NCI-H510A treated with DMSO at 0.1 percent for 48 hours (cell line): Measurements from ENCODE around the gene GNAZ.
A peak's percentile ranks its signal among the peaks of the same experiment; 100 is the strongest.

Experiments used
- DNase-seq: peaks from one replicate; lab custom pipeline; 2025; lab: John Stamatoyannopoulos, UW

GNAZ gene

DNA sequence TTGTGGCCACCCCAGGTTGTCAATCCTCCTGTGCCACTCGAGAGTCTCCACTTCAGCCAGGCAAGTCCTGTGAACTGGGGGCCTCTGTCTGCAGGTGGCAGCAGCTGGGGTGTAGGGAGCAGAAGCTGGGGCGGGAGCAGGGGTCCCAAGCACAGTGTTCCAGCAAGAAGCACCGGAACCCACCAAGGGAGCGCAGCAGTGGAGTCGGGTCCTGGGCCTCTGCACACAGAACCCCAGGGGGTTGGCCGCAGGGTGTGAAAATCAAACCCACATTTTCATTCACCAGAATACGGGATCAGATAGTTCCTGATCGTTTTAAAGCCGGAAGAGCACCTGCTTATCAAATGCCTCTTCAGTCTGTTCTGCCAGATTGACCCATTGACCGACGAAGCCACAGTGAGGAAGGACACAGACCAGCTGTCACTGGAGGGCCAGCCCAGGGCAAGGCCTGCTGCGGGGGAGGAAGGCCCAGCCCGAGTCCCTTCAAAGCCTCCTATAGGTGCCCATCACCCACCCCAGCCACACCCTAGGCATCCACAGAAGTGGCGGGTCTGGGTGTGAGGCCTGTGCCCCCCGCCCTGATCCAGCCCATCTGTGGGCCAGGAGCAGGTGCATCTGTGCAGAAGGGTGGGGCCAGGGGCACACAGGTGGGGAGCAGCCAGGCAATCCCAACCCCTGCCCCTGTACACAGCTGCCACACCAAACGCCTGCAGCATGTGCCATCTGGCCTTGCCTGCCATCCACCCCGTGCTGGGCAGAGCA lies 37.3 kb downstream of the GNAZ start:
- peak; percentile 19 for DNase-seq

DNA sequence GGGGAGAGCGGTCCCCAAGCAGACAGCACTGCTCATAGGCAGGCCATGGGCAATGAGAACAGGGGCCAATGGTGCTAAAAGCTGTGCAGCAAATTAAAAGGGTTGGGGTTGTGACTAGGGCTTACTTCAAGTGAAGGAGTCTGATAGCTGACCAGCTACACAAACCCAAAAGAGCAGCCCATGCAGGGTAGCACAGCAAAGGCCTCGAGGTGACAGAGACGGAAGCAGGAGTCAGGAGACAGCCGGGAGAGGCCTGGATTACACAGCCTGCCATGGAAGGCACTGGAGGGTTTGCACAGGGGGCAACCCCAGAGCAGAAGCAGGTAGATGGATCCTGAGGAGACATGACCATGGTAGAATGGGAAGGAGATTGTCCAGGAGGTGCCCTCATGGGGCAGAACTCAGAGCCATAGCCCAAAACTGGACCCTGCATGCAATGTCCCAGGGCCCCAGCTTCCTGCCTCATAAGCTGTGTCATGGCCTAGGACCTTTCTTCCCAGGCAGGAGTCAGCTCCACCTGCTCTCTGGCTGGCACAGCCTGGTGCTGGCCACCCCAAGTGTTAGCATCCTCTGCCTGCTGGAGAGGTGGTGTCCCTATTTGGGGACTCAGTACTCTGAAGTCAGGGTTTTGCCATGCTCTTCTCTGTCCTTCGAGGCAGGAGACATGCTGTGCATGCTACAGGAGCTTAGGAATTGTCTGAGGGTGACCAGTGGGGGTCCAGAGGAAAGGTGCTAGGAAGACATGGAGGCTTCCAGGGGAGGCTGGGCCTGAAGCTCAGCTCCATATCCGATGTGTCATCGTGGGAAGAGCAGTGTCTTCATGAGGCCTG lies 38.1 kb downstream of the GNAZ start:
- DNase-seq: no peak

- DNase-seq: no peak
These were observed 38.7 kb downstream of the GNAZ start for GRCh38 chr22:23109079-23109347.

DNA sequence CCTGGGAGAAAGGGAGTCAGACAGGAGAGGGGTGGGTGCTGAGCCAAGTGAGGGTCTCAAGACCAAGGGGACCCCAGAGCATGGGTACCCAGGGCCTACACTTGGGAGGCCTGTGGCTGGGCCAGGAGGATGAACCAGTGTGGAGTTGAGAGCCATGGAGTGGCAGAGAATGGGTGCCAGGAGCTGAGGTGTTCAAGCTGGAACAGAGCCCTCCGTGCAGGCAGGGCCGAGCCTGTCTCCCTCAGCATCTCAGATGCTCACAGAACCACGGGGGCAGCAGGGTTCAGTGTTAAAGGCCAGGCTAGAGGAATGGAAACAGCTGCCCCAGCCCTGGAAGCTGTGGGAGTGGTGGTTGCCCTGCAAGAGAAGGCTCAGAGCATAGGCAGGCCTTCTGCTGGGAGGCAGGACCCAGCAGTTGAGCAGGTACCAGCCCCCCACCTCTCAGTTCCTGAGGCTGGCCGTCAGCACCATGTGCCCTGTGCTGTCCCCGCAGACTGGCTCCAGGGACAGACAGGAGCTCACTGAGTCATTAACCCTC lies 39.2 kb downstream of the GNAZ start:
- no peak for DNase-seq

DNA sequence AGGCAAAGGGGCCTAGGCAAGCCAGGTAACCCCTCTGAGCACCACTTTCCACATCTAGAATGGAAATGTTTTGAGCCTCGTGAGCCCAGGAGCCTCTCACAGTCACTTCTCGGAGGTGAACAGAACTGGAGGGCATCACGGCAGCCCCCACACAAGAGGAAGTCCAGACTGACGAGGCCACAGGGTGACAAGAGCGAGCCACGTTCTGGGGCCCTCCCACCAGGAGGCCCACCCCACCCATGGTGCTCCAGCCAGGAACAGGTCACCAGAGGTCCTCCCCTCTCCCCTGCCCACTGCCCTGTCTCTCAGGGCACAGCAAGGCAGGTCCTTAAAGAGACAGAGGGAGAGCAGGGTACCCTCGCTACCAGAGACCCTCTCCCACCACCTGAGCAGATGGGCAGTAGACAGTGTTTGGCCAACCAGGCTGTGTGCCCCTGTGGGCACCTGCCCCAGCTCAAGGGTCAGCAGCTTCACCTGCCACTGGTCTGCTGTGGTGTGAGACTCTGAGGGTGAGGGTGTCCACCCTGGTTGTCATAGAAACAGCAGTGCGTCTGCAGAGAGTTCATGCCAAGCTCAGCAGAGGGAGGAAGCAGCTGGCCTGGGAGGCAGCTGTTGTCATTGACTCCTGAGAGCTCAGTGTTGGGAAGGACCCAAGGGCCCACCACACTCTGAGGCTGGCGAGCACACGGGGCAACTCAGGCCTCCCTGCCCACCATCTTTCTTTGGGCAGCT lies 40.0 kb downstream of the GNAZ start:
- DNase-seq: peak; percentile 6

GRCh38 chr22:23110922-23111527 lies 40.7 kb downstream of the GNAZ start:
- peak; percentile 75 for DNase-seq

GRCh38 chr22:23112472-23113012 lies 42.2 kb downstream of the GNAZ start:
- no peak for DNase-seq

DNA sequence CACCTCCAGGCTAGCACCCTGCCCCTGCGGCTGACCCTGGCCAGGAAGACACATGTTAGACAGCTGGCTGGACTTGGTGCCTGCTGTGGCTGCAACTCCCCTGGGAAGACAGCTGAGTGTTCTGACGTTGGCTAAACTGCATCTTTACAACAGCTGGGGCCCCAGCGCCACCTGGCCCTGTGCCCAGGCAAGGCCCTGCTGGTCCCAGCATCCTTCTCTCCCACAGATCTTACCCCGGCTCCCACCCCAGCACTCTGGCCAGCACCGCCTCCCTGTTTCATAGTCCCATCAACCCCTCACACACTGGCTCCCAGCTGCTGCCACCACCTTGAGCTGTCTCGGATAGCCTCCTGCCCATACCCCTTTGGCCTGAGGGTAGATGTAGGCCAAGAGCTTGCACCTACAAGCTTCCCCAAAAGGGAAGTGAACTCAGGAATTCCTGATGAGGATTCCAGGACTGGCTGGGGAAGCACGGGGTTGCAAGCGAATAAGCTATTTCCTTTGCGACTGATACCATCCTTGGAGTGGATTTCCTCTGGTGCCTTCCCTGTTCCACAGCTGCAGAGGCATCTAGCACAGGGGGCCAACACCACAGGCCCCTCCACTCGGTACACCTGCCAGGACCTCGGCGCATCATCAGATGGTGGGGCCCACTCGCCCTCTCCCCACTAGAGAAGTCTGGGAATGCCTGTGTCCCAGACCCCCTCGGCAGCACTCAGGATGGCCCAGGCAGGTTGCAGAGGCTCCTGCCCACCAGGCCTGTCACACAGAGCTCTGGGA lies 42.9 kb downstream of the GNAZ start:
- DNase-seq: peak; percentile 59

DNA sequence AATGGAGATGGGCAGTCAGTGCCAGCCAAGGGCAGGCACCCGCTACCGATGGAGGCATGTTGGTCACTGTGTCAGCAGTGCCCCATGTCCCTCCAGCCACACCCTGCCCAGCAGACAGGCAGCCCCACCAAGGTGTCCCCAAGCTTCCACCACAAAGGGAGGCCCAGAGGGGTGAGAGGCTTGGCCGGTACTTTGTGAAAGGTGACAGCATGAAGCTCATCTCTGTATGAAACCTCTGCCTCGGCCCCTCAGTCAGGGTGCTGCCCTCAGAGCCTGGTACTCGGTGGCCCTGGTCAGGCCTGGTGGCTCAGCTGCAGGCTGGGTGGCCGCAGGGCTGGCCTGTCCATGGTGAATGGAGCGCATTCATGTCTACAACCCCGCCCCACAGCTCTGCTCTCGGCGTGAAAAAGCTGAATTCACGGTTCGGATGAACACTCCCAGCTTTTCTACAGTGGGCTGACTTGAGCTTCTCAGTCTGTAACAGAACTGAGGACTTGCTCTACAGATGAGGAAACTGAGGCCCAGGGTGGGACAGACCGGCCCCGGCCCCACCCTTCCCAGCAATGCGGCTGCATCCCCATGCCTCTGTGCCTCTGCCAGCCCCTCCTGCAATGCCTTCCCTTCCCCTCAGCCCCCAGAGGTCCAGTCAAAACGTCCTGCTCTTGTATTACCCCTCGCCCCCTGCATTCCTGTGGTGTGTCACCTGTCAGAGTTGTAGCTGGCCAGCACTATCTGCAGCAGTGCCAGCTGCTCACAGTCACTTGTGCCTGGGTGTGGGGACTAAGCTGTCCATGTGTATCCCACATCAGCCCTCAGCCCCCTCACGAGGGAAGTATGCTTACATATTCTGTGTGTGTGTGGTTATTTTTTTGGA lies 43.8 kb downstream of the GNAZ start:
- no peak for DNase-seq

GRCh38 chr22:23114721-23115020 lies 44.4 kb downstream of the GNAZ start:
- DNase-seq: no peak

GRCh38 chr22:23115369-23115768 lies 45.0 kb downstream of the GNAZ start:
- no peak for DNase-seq

DNA sequence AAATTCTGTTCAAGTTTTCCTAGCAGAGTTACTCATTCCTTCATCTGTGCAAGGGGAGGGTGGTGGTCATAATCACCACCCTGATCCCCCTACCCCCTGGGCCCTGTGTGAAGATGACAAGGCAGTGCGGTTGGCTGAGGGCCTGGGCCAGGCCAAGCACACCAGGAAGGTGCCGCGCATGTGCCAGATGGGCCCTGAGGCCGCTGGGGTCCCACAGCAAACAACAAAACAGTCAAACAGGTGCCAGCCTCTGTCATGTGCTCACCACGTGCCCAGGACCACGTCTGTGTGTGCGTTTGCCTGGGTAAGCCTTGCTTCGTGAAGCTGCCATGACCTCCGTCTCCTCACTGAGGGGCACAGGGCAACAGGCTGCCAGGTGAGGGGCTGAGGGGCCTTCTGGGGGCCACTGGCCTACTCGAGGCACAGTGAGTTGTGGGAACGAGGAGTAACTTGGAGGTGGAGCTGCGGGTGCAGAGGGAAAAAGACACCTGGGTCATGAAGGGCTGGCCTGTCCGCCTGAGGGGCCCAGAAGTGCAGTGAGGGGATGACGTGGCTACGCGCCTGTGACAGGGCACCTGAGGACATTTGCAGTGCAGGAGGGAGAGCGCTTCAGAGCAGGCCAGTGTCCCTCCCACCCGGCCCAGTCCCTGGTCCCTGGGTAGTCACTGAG lies 45.6 kb downstream of the GNAZ start:
- no peak for DNase-seq

DNA sequence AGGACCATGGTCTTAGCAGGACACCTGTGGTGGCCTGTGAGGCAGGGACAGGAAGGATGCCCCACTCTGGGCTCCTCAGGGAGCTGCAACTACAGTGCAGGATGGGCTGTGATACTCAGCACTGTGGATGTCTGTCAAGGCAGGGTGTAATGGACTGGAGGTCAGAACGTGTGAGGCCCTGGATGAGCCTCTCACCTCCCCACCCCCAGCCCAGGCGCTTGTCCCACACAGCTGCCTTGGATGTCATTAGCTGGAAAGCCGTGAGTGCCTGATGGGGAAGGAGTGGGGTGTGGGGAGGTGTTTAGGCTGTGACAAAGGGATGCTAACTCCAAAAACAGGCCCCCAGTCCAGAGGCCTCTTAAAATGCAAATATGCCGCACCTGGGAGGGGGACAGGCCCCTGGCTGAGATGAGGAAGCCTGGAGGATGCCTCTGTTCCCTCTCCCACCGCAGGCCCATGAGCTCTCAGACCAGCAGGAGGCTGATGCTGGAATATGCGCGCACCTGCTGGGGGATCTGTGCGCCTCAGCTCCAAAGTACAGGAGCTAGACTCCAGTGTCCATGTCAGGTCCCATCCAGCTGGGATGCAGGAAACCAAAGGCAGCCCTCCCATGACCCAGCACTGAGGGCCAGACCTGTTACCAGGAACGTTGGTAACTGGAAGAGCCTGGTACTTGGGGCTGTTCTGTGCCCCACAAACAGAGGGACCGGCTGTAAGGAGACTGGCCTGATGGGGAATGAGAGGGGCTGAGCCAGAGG lies 46.4 kb downstream of the GNAZ start:
- DNase-seq: no peak

GRCh38 chr22:23117275-23117674 lies 47.0 kb downstream of the GNAZ start:
- DNase-seq: no peak

DNA sequence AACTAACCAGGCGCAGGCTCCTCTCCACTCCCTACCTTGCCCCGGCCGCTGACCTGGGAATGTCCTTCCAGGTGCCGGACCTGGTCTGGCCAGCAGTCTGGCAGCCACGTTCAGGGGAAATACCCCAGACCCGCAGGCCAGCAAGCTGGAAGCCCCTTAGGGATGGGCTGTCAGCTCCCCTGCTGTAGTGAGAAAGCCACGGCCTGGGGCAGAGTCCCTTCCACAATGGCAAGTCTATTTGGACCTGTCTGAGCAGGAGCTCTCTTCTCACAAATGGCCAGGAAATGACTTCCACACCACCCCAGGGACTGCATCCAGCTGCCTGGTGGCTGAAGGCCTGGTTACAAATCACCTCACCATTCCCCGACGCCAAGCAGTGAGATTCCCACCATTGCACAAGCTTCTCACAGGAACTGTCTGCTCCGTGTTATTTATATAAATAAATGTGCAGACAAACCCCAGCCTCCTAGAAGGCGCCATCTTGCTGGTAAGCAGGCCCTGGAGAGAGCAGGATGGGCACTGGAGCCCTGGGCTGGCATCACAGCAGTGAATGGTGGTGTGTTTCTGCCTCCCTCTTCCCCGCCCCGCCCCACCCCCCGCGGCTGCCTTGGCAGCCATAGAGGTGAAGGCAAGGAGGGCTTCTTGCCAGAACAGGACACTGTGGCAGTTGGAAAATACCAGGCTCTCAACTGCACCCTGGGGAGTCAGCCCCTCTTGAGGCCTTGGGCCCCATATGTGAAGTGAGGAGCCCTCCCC lies 47.8 kb downstream of the GNAZ start:
- DNase-seq: no peak

GRCh38 chr22:23118647-23119493 lies 48.6 kb downstream of the GNAZ start:
- no peak for DNase-seq
